Hematopoietic multipotent progenitor cell treated with erythropoietin and hydrocortisone succinate and interleukin-3 and kit ligand, for 4 days (in vitro differentiated cells): ENCODE data around the gene TMEM74B.
"Not testable (repeated sequence)": the region's sequence is repeated elsewhere in the genome, so short reads cannot be mapped to it uniquely, and the experiment has no call there.

Source experiments
- DNase-seq: peaks from one replicate; pipeline ENCODE4 v3.0.0-alpha.2; 2015

TMEM74B gene

GRCh38 chr20:1184638-1185315 lies at the start of gene TMEM74B:
Gene TMEM74B (minus strand): TSS chr20:1184981. CDS start chr20:1183801, 1,180 bp downstream.
- DNase-seq, result no peak

GRCh38 chr20:1232286-1233111 lies 47.7 kb upstream of the TMEM74B start:
- DNase-seq, result no peak

- no peak for DNase-seq
Measured at GRCh38 chr20:1229541-1229940, 44.8 kb upstream of the TMEM74B start.

GRCh38 chr20:1225783-1226654 lies 41.2 kb upstream of the TMEM74B start, which contains the start of gene RAD21L1:
Gene RAD21L1 (plus strand): TSS chr20:1226044. CDS start chr20:1228454, 2,410 bp downstream.
- peak; percentile 85 for DNase-seq

GRCh38 chr20:1225263-1225782 lies 40.5 kb upstream of the TMEM74B start:
- DNase-seq, result no peak

- DNase-seq, result no peak
Measured at GRCh38 chr20:1224205-1224890, 39.6 kb upstream of the TMEM74B start.

GRCh38 chr20:1222750-1223149 lies 38.0 kb upstream of the TMEM74B start:
- DNase-seq, result not testable (repeated sequence)

GRCh38 chr20:1216527-1217427 lies 32.0 kb upstream of the TMEM74B start:
- not testable (repeated sequence) for DNase-seq

GRCh38 chr20:1215386-1216170 lies 30.8 kb upstream of the TMEM74B start:
- DNase-seq, result no peak

- no peak for DNase-seq
Measured at GRCh38 chr20:1214838-1215261, 30.1 kb upstream of the TMEM74B start.

GRCh38 chr20:1212607-1213396 lies 28.0 kb upstream of the TMEM74B start:
- DNase-seq, result peak; percentile 89

- DNase-seq, result peak; percentile 58
Measured at GRCh38 chr20:1212023-1212422, 27.2 kb upstream of the TMEM74B start.

- no peak for DNase-seq
Measured at GRCh38 chr20:1210501-1210900, 25.7 kb upstream of the TMEM74B start.

GRCh38 chr20:1209447-1210387 lies 24.9 kb upstream of the TMEM74B start:
- DNase-seq, result no peak

- no peak for DNase-seq
Measured at GRCh38 chr20:1207293-1207878, 22.6 kb upstream of the TMEM74B start.

GRCh38 chr20:1206366-1207148 lies 21.8 kb upstream of the TMEM74B start:
- DNase-seq, result no peak

- DNase-seq, result no peak
Measured at GRCh38 chr20:1205802-1206201, 21.0 kb upstream of the TMEM74B start.
